Lower lobe of right lung (tissue), 2 donors: ENCODE data around the gene ARV1. TPM values are rescaled to one million over a fixed set of nuclear protein-coding genes. Genes with fewer than 3 reads are reported as not detected.
A peak's percentile ranks its signal among the peaks of the same experiment; 100 is the strongest.

Experiments used
- ATAC-seq, 2 donors: fragments of 200-7000 bp; cut with Tn5 transposase; one replicate each; pipeline ENCODE4 v1.9.1; 2020 to 2022; ENCODE audit warnings: mild to moderate bottlenecking in 2 of 2, moderate library complexity in 2 of 2
- DNase-seq: peaks from one replicate; pipeline ENCODE4 v3.0.0-alpha.2; 2020
- H3K27ac ChIP-seq: fragments of 200-600 bp; one replicate; pipeline ENCODE4 v1.8.0; 2022
- H3K27me3 ChIP-seq: fragments of 200-600 bp; one replicate; pipeline ENCODE4 v1.8.0; 2022; ENCODE audit warnings: low read depth
- H3K36me3 ChIP-seq: fragments of 200-600 bp; one replicate; pipeline ENCODE4 v1.8.0; 2022; ENCODE audit warnings: mild to moderate bottlenecking
- H3K4me1 ChIP-seq: fragments of 200-600 bp; one replicate; pipeline ENCODE4 v1.8.0; 2022
- H3K4me3 ChIP-seq: fragments of 200-600 bp; one replicate; pipeline ENCODE4 v1.8.0; 2022; ENCODE audit warnings: mild to moderate bottlenecking
- H3K9me3 ChIP-seq: fragments of 200-600 bp; one replicate; pipeline ENCODE4 v1.8.0; 2022
- CTCF ChIP-seq: fragments of 200-600 bp; IDR thresholded peaks from one replicate; pipeline ENCODE4 v1.8.0; 2022; ENCODE audit warnings: antibody characterized with exemption, mild to moderate bottlenecking
- intact Hi-C: fragments of 100-400 bp; cut with DNase I; formaldehyde crosslinking; loops from one replicate; pipeline ENCODE4 v1.11.0; 2022
- total RNA-seq: library from RNA; stranded (reverse); fragmentation: NEBNext Ultra II Directional; extraction: Animal tissue kit (Norgen Biotek cat#: 25700); gene quantifications from one replicate; pipeline ENCODE4 v1.2.1, GENCODE V29; 2021
- donor health status: DM: no; HTN: yes; CAD: no; lungs with severe emphysema.

Gene ARV1
- total RNA-seq, 1 donor from 2014 or later, result 18.4 TPM

GRCh38 chr1:231011963-231012362, 33.1 kb downstream of the ARV1 start:
- intact Hi-C loops, result no loop called here
- H3K36me3 ChIP-seq, result no peaks in the 10 kb centered on the region
- DNase-seq, result no peak
- H3K4me3 ChIP-seq, result no peak overlapping the region
- ATAC-seq, result no peak
- no peak overlapping the region for H3K27ac ChIP-seq
- peaks cover 8% of the 10 kb centered on the region for H3K9me3 ChIP-seq
- no peak for TF ChIP-seq CTCF
- no peaks in the 10 kb centered on the region for H3K4me1 ChIP-seq
- H3K27me3 ChIP-seq, result no peaks in the 10 kb centered on the region

GRCh38 chr1:231013391-231014015, 34.6 kb downstream of the ARV1 start:
- H3K4me3 ChIP-seq, result no peak overlapping the region
- no peak for ATAC-seq
- no peak for TF ChIP-seq CTCF

DNA sequence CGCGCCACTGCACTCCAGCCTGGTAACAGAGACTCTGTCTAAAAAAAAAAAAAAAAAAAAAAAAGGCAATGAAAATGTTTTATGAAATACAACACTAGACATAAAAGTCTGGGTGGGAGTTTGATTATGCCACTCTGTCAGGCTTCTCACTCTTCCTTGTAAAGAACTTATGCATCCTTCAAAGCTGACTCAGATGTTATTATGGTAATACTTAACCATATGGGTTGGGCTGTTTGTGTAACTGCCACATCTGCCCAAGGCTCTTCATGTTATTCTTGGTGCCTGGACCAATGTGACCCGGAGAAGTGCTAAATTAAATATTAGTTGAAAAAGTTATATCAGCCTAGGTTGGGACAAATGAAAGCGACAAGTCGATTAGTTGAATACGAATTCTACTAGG, 37.3 kb downstream of the ARV1 start:
- ATAC-seq, result no peak
- intact Hi-C loops, result no loop called here
- no peak overlapping the region for H3K27ac ChIP-seq
- TF ChIP-seq CTCF, result no peak
- H3K4me1 ChIP-seq, result peaks cover 18% of the 10 kb centered on the region
- H3K36me3 ChIP-seq, result peaks cover 14% of the 10 kb centered on the region
- H3K9me3 ChIP-seq, result no peaks in the 10 kb centered on the region
- no peak for DNase-seq
- no peak overlapping the region for H3K4me3 ChIP-seq
- no peaks in the 10 kb centered on the region for H3K27me3 ChIP-seq

More at GRCh38 chr1:231013391-231014015, 34.6 kb downstream of the ARV1 start:
- no peaks in the 10 kb centered on the region for H3K9me3 ChIP-seq
- DNase-seq, result no peak
- intact Hi-C loops, result no loop called here
- H3K27me3 ChIP-seq, result no peaks in the 10 kb centered on the region
- H3K36me3 ChIP-seq, result peaks cover 5% of the 10 kb centered on the region
- H3K4me1 ChIP-seq, result no peaks in the 10 kb centered on the region
- H3K27ac ChIP-seq, result no peak overlapping the region

DNA sequence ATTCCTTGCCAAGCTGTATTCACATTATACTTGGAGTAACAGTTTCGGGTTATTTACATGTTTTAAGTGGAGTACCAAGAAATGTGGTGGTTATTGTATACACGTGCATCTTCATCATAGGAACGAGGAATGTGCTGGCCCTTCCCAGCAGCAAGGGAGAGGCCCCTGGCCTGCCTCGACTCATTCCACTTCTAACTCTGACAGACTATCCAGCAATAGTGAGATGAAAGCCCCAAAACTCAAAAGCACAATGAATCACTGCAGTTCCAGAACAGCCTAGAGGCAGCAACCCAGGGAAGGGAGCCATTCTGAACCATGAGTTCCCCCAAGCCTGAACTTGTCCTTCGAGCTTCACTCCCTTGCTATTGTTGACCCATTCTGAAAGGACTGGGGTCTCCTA, 38.1 kb downstream of the ARV1 start:
- H3K9me3 ChIP-seq, result no peaks in the 10 kb centered on the region
- no peak for TF ChIP-seq CTCF
- intact Hi-C loops, result no loop called here
- peaks cover 23% of the 10 kb centered on the region for H3K4me1 ChIP-seq
- no peak overlapping the region for H3K4me3 ChIP-seq
- no peak overlapping the region for H3K27ac ChIP-seq
- no peaks in the 10 kb centered on the region for H3K27me3 ChIP-seq
- DNase-seq (no peak), ATAC-seq (no peak)
- H3K36me3 ChIP-seq, result peaks cover 14% of the 10 kb centered on the region

DNA sequence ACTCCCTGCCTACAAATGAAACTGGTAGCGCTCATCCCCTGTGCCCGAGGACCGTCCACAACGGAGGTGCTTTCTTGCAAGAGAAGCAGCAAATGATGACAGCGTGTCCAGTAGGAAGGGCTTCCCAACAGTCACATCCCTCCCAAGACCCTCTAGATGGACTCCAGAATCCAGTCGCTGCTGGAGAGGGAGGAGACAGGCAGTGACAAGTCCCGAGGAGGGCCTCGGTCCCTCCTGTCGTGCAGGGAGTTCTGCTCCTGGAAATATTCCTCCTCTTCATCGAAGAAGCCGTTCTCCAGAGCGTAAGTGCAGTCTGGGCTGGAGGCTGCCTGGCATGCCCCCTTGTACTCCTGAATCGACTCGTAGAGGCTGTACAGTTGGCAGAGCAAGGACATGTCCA, 40.8 kb downstream of the ARV1 start:
- peaks cover 23% of the 10 kb centered on the region for H3K4me1 ChIP-seq
- H3K27ac ChIP-seq, result peak overlapping the region; percentile 54
- H3K4me3 ChIP-seq, result peak overlapping the region; percentile 30
- no peaks in the 10 kb centered on the region for H3K9me3 ChIP-seq
- H3K27me3 ChIP-seq, result no peaks in the 10 kb centered on the region
- TF ChIP-seq CTCF, result no peak
- intact Hi-C loops, result no loop called here
- peaks cover 14% of the 10 kb centered on the region for H3K36me3 ChIP-seq
- ATAC-seq, result no peak
- DNase-seq, result no peak
